ENCODE data around the gene GANAB. TPM values are rescaled to one million over a fixed set of nuclear protein-coding genes. Genes with fewer than 3 reads are reported as not detected.
A peak's percentile ranks its signal among the peaks of the same experiment; 100 is the strongest.

GANAB gene
- total and polyA plus RNA-seq, 2 of the 13 experiments (the other 11 are each of a cell fraction or from before 2014, with no cell fraction given): 99.5 to 234 TPM

- TF ChIP-seq HMG20A (CRISPR knock-in tag; IDR thresholded peaks at IDR 0.05; ENCODE audit: borderline replicate concordance) (no peak), RNF219 (CRISPR knock-in tag; IDR thresholded peaks at IDR 0.05) (no peak), RBM22 (optimal IDR thresholded peaks at IDR 0.05; ENCODE audit: low read length) (peak; percentile 54), HMGA1 (CRISPR knock-in tag; conservative IDR thresholded peaks at IDR 0.05) (no peak), ZNF839 (CRISPR knock-in tag; IDR thresholded peaks at IDR 0.05; ENCODE audit: borderline replicate concordance) (peak; percentile 96), ZNF281 (CRISPR knock-in tag; IDR thresholded peaks at IDR 0.05; ENCODE audit: borderline replicate concordance) (no peak), ZSCAN30 (CRISPR knock-in tag; IDR thresholded peaks at IDR 0.05) (no peak), ZBTB42 (CRISPR knock-in tag; IDR thresholded peaks at IDR 0.05) (peak; percentile 16; the same call in 1 of the 2 replicates), SOX5 (CRISPR knock-in tag; IDR thresholded peaks at IDR 0.05; ENCODE audit: borderline replicate concordance) (no peak), ZNF619 (CRISPR knock-in tag; IDR thresholded peaks at IDR 0.05) (no peak; the same call in 1 of the 2 replicates), CREBL2 (CRISPR knock-in tag; IDR thresholded peaks at IDR 0.05; ENCODE audit: borderline replicate concordance) (no peak), ZNF274 (CRISPR knock-in tag; IDR thresholded peaks at IDR 0.05) (no peak)
- TF ChIP-seq, protein P1, sequence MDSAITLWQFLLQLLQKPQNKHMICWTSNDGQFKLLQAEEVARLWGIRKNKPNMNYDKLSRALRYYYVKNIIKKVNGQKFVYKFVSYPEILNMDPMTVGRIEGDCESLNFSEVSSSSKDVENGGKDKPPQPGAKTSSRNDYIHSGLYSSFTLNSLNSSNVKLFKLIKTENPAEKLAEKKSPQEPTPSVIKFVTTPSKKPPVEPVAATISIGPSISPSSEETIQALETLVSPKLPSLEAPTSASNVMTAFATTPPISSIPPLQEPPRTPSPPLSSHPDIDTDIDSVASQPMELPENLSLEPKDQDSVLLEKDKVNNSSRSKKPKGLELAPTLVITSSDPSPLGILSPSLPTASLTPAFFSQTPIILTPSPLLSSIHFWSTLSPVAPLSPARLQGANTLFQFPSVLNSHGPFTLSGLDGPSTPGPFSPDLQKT (CRISPR knock-in tag; IDR thresholded peaks at IDR 0.05; ENCODE audit: borderline replicate concordance): 0 out of 2 replicates have a peak, but pooled peaks have one; percentile 31
- TF ChIP-seq, protein P2, sequence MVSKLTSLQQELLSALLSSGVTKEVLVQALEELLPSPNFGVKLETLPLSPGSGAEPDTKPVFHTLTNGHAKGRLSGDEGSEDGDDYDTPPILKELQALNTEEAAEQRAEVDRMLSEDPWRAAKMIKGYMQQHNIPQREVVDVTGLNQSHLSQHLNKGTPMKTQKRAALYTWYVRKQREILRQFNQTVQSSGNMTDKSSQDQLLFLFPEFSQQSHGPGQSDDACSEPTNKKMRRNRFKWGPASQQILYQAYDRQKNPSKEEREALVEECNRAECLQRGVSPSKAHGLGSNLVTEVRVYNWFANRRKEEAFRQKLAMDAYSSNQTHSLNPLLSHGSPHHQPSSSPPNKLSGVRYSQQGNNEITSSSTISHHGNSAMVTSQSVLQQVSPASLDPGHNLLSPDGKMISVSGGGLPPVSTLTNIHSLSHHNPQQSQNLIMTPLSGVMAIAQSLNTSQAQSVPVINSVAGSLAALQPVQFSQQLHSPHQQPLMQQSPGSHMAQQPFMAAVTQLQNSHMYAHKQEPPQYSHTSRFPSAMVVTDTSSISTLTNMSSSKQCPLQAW (CRISPR knock-in tag; IDR thresholded peaks at IDR 0.05): peak; percentile 59; the same call in 1 of the 2 replicates
- TF ChIP-seq, protein P3, sequence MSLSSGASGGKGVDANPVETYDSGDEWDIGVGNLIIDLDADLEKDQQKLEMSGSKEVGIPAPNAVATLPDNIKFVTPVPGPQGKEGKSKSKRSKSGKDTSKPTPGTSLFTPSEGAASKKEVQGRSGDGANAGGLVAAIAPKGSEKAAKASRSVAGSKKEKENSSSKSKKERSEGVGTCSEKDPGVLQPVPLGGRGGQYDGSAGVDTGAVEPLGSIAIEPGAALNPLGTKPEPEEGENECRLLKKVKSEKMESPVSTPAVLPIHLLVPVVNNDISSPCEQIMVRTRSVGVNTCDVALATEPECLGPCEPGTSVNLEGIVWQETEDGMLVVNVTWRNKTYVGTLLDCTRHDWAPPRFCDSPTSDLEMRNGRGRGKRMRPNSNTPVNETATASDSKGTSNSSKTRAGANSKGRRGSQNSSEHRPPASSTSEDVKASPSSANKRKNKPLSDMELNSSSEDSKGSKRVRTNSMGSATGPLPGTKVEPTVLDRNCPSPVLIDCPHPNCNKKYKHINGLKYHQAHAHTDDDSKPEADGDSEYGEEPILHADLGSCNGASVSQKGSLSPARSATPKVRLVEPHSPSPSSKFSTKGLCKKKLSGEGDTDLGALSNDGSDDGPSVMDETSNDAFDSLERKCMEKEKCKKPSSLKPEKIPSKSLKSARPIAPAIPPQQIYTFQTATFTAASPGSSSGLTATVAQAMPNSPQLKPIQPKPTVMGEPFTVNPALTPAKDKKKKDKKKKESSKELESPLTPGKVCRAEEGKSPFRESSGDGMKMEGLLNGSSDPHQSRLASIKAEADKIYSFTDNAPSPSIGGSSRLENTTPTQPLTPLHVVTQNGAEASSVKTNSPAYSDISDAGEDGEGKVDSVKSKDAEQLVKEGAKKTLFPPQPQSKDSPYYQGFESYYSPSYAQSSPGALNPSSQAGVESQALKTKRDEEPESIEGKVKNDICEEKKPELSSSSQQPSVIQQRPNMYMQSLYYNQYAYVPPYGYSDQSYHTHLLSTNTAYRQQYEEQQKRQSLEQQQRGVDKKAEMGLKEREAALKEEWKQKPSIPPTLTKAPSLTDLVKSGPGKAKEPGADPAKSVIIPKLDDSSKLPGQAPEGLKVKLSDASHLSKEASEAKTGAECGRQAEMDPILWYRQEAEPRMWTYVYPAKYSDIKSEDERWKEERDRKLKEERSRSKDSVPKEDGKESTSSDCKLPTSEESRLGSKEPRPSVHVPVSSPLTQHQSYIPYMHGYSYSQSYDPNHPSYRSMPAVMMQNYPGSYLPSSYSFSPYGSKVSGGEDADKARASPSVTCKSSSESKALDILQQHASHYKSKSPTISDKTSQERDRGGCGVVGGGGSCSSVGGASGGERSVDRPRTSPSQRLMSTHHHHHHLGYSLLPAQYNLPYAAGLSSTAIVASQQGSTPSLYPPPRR (CRISPR knock-in tag; IDR thresholded peaks at IDR 0.05; ENCODE audit: borderline replicate concordance): no peak
These were observed 25.4 kb upstream of the GANAB start, which contains the start of the genes LBHD1 and UQCC3 (continued) for GRCh38 chr11:62671608-62672389.
